HS-5 (cell line): ENCODE data around the gene MOB3B.

Source experiments
- DNase-seq: peaks from one replicate; pipeline ENCODE4 v3.0.0-alpha.2; 2012; ENCODE audit warnings: low read depth

The MOB3B gene

GRCh38 chr9:27361492-27361891 is 168.1 kb downstream of the MOB3B start:
- DNase-seq, result no peak

GRCh38 chr9:27359763-27360162 is 169.9 kb downstream of the MOB3B start:
- no peak for DNase-seq

DNA sequence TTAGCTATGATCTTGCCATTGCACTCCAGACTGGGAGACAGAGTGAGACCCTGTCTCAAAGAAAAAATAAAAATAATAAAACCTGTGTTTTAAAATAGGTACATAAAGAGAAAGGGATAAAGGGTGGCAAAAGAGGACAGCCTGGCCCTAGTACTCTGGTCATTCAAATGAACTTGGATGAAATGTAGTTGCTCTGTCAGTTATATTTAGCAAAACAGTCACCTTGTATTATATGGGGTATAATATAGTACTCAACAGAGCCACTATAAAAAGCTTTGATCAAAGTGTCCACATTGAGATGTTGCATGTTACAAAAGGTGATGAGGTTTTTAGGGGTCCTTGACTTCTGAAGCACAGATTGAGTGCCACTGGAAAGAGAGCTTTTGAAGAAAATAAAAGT is 171.6 kb downstream of the MOB3B start:
- DNase-seq, result no peak

DNA sequence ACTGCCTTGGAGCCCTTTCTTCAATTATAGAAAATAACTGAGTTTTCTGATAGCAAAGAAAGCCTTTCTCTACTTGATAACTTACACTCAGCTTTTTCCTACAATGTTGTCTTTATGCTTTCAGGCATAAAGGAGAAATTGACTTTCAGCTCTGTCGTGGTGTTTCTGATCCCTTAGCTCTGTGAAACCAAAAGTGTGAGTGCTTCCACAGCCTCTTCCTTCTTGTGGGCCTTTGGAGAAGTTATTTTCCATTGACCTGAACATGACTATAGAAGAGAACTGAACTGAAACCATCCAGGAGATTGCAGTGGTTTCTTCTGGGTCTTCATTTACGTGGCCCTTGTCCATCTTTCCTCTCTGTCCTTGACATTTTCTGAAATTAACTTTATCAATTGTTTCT is 173.2 kb downstream of the MOB3B start:
- no peak for DNase-seq

DNA sequence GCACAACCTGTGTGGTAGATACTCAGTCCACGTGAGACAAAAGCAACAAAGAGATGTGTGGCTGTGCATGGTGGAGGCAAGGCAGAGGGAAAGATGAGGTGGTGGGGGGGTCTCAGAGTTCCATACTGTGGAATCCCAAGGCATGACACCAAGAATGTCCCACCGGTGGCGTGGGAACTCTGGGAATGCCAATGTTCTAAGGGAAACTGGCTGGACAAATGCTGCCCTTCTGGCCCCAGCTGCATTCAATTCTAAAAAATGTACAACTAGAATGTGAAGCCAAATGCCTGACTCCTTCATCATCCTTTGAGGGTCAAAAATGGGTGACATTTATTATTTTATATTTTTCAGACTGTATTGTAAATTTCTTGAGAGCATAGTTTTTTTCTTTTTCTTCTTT is 174.4 kb downstream of the MOB3B start:
- no peak for DNase-seq

GRCh38 chr9:27353474-27354229 is 176.0 kb downstream of the MOB3B start:
- no peak for DNase-seq

DNA sequence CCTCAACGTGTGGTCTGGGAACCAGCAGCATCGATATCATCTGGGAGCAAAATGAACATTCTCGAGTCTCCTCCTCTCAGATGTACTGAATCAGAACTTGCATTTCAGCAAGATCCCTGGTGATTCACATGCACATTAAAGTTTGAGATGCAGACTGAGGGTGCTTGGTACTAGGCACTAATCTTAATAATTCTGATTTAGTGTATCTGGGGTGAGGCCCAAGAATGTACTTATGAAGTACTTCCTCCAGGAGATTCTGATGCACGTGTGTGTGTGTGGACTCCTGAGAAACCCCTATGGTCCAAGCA is 176.5 kb downstream of the MOB3B start:
- no peak for DNase-seq

- DNase-seq, result no peak
These were observed 177.0 kb downstream of the MOB3B start for GRCh38 chr9:27352457-27353165.

DNA sequence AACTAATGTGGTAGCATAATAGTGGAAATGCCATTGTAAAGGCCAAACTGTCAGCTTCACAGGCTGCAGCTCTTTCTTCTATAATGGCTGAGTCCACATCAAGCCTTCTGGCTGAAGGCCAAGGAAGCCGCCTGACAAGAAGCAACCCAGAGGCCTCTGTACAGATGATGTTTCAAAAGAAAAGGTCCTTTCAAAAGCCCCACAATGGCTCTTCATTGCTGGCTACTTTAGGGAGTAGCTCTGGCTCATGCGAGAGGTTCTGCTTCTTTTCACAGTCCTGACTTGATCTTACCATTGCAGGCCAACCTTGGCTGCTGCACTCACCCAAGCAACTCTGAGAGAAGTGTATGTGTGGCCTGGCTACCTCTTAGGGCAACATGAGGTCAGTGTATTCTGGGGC is 178.2 kb downstream of the MOB3B start:
- no peak for DNase-seq

- DNase-seq, result no peak
These were observed 179.1 kb downstream of the MOB3B start for GRCh38 chr9:27350382-27350976.

DNA sequence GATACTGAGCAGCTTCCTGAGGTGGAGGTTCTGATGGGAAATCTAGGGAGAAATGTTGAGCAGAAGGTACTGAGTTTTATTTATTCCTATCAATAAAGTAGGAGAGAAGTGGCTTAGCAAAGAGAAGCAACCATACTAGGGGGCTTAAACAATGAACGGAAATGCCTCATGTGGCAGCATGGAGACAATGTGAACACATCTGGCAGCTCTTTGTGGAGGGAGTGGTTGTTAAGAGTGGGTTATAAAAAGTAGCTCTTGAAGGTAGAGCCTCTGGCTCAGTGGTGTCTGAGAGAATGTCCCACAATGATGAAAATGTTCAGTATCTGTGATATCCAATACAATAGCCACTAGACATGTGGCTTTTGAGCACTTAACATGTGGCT is 179.9 kb downstream of the MOB3B start:
- no peak for DNase-seq

DNA sequence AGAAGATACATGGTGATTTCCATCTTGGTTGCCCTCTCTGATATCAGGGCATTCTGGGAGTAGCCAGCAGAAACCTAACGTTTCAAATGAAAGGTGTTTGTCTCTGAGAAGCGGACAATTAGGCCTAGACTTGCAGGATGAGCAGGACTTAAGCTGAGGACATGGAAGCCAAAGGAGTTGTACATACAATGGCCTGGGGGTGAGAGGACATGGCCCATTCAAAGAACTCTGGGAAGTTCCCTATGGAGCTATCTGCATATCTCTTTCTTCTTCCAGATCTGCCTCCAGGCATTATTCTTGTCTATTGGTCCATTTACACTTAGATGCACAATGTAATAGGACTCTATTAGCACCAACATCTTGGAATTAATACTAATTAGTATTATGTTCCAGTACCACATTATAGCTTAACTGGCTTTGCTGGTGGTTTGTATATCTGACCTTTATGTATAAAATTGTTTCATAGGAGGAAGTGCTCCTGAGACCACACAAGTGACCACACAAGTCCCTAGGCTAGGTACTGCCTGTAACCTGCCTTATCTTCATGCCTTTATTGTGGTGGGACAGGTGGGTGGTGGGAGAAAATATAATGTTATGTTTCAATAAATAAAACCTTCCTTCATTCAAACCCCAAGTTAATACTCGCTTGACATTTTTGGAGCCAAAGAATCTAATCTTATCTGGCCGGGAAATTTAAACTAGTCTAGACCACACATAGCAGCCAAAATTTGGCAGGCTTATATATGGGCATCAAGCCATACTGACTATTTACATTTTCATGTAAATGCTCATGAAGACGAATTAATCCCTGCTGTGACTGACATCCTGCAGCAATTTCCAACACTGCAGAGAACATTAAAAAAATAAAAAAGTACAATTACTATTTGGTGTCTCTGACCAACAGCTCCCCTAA is 180.6 kb downstream of the MOB3B start:
- no peak for DNase-seq

DNA sequence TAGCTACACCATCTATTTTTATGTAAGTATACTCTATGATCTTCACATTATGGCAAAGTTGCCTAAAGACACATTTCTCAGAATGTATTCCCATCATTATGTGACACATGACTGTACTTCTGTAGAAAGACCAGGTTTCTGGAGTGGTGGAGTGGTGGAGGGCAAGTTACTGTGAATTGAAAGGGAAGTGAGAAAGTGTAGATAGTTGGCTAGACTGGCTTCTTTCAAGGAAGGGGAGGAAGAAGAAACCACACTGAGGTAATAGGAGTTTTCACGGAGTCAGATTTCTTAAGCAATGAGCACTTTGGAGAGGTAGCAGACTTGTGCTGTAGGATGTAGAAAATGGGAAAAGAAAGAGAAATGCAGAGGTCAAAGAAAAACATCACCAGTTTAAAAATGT is 181.7 kb downstream of the MOB3B start:
- DNase-seq, result no peak

DNA sequence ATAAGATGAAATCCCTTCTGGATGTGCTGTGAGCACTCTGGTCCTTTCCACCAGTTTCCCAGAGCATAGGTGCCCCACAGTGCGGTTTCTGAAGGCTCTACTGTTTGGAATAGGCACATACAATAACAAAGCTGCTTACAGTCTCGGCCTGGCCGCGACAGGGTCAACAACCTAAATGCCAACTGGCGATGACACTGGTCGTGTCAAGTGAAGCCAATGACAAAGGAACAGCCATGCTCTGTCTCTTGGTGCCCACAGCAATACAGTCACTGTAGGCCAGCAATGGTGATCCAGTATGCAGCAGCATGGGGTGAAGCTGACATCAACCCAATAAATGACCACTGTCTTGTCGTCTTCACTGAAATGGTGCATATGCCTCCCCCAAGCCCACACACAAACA is 184.8 kb downstream of the MOB3B start:
- DNase-seq, result no peak

DNA sequence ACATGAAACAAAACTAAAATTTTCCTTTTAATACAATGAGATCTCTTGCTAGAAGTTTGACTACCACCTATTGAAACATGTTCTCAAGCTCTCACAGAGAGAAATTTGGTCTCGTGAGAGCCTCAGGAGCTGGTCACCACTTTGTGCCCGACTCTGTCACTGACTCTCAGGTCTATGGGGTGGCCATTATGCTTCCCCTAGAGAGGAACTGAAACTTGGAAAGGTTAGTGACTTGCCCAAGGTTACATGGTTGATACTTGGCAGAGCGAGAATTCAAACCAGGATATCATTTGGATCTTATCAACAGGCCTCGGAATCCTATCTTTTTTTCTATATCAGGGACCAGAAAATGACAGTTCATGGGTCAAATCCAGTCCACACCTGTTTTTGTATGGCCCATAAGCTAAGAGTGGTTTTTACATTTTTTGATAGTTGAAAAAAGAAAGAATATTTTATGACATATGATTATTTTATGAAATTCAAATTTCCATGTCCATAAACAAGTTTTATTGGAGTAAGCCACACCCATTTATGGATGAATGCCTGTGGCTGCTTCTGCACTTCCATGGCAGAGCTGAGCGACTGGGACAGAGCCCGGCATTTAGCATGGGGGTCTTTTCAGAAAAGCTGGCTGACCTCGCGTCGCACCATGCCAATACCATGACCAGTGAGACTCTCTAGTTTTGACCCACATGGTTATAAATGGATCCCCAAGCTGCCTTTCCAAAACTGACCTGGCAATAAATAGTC is 187.9 kb downstream of the MOB3B start:
- no peak for DNase-seq

DNA sequence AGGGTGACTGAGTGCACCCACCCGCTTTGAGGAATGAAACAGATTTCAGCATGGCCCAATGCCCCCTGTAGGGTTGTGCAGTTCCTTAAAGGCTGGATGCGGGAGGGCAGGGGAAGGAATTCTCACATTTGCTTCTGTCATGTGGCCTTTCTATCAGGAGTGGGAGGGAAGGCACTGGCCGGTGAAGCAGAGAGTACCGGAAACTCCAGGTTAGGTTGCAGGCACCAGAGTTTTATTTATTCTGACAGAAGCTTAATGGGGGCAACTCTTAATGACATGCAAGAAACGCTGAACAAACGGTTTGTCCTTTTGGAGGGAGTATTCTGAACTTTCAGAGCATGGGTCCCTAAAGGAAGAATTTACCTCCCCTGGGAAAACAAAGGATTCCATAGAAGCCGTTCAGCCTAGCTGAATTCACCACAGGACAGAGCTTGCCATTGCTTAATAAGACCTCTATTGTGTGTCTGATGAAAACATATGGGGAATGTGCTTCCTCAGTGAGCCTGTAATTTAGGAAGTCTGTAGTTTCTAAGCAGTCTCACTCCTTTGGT is 188.6 kb downstream of the MOB3B start:
- no peak for DNase-seq

- DNase-seq, result no peak
These were observed 189.3 kb downstream of the MOB3B start for GRCh38 chr9:27340285-27340674.

DNA sequence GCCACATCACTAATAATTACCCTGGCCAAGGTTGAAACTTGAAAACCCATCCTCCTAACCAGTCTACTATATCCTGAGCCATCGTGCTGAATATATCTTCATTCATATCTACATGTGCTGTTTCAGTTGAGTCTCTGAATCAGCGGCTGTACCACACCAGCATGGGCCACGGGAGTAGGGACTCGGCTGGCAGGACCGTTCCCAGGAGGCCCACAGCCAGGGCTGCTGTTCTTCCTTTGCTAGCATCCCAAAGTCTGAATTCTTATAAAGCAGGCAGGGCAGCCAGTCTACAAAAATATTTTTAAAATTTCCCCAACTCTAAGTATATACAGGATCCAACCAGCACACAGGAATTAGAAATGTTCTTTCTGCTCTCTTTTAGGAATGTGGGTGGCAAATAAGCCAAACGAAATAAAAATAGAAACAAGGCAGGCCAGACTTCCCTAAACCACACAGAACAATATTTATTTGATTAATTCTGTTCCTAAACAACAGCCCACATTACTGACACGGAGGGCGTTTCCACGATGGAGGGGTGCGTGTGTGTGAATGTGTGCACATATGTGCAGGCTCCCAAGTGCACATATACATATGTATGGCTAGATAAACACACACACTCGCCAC is 189.8 kb downstream of the MOB3B start:
- no peak for DNase-seq

DNA sequence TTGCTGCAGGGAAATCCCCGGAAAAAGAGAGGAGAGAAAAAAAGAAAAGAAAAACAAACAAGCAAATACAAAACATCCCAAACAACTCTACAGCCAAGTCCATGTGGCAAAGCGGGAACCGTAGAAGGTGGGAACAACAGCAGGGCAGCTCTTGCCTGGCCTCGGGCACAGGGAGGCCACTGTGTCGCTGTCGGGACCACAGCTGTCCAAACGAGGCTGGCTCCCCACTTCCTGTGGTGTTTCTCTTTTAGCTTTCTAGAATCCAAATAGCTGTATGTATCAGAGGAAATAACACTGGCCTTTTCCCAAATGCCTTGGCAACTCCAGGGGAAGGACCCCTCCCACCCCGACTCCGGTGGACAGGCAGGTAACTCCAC is 191.1 kb downstream of the MOB3B start:
- DNase-seq, result no peak

DNA sequence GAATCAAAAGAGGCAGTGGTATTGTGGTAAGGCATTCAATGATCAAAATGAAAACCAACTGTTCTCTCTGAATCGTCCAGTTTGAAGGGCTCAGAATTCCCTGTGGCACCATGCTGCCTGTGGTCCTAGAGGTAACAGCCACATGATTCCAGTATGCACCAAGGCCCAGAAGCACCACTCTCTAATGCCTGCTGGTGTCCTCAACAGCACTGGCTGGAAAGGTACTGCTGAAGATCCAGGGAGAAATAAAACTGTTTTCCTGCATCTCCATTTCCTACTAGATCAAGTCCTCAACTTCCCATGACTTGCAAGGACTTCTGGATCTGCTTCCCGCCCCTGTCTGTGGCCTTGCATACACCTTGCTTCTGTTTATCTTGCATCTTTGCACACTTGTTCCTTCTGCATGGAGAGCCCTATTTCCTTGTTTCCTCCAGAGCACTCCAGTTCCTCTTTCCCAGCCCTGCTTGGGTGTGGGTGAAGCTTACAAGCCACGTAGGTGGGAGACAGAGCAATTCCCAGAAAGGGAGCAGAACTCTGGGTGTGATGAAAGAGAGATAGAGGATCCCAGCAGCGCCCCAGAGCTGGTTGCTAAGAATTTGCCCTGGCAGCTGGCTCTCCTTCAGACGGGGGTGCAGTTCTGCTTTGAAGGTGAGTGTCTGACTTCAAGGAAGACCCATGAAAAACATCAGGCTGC is 191.6 kb downstream of the MOB3B start:
- no peak for DNase-seq

- no peak for DNase-seq
These were observed 192.4 kb downstream of the MOB3B start for GRCh38 chr9:27337236-27337635.
